PC-3 (cell line): ENCODE measurements around the gene PLEKHG4.

ENCODE experiments used
- CTCF ChIP-seq: fragments of 300-600 bp; sonication (generic); conservative IDR thresholded peaks from 2 replicates; pipeline ENCODE4 v1.5.1; 2017; ENCODE audit warnings: antibody characterized with exemption, low read depth, mild to moderate bottlenecking, low read length
- EZH2 ChIP-seq: fragments of 300-600 bp; sonication (generic); IDR thresholded peaks from one replicate; pipeline ENCODE4 v1.6.1; 2017; ENCODE audit warnings: antibody characterized with exemption, mild to moderate bottlenecking, low read length; ENCODE audit not compliant: unreplicated experiment
- EZH2phosphoT487 ChIP-seq: fragments of 300-600 bp; sonication (generic); IDR thresholded peaks from 2 replicates; pipeline ENCODE4 v1.6.1; 2018; ENCODE audit warnings: mild to moderate bottlenecking, antibody characterized with exemption, low read length, borderline replicate concordance

GRCh38 chr16:67246081-67246755 lies 33.1 kb upstream of the PLEKHG4 start:
- TF ChIP-seq CTCF: peak; percentile 43
- no peak for TF ChIP-seq EZH2phosphoT487
- no peak for TF ChIP-seq EZH2
